Tibial nerve (tissue), 4 donors: Measurements from ENCODE around the gene FAM117A.

Experiments used
- EP300 ChIP-seq, 2 donors: sonication (generic); formaldehyde crosslinking; IDR thresholded peaks; one replicate each; pipeline ENCODE4 v1.6.1; 2017; ENCODE audit warnings: antibody characterized with exemption in 2 of 2, mild to moderate bottlenecking in 1 of 2
- POLR2A ChIP-seq, 2 donors: fragments of 450-650 bp; IDR thresholded peaks; one replicate each; pipeline ENCODE4 v1.6.1; 2017; ENCODE audit warnings: antibody characterized with exemption in 2 of 2, mild to moderate bottlenecking in 2 of 2, moderate library complexity in 2 of 2
- TF ChIP-seq, protein P1 (sequence below), 5 experiments: fragments of 200-600 bp in 3 of 5; fragments of 450-650 bp in 2 of 5; sonication (generic) in 3 of 5; IDR thresholded peaks; one replicate each; pipeline ENCODE4 v1.5.1; 2016 to 2019; ENCODE audit warnings: antibody characterized with exemption in 5 of 5, mild to moderate bottlenecking in 3 of 5, moderate library complexity in 2 of 5

DNA sequence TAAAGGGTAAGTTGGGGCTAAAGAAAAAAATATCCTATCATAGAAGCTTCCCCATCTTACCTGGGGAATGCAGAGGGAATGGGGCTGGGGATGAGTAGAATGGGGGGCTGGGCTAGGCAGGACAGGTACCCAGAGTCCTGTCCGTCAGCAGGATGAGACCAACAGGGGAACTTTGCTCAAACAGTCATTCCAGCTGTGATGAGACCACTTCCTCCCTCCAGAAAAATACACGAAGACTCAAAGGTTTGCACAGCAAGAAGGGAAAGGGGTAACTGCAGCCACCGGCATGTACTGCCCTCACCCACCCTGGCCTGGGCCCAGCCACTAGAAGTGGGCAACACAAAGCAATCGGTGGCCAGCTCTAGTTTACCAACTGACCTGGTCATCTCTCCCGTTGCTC lies 35.5 kb downstream of the FAM117A start:
- no peak for TF ChIP-seq POLR2A (IDR thresholded peaks at IDR 0.05)
- no peak for TF ChIP-seq EP300 (IDR thresholded peaks at IDR 0.05)
- TF ChIP-seq, protein P1, sequence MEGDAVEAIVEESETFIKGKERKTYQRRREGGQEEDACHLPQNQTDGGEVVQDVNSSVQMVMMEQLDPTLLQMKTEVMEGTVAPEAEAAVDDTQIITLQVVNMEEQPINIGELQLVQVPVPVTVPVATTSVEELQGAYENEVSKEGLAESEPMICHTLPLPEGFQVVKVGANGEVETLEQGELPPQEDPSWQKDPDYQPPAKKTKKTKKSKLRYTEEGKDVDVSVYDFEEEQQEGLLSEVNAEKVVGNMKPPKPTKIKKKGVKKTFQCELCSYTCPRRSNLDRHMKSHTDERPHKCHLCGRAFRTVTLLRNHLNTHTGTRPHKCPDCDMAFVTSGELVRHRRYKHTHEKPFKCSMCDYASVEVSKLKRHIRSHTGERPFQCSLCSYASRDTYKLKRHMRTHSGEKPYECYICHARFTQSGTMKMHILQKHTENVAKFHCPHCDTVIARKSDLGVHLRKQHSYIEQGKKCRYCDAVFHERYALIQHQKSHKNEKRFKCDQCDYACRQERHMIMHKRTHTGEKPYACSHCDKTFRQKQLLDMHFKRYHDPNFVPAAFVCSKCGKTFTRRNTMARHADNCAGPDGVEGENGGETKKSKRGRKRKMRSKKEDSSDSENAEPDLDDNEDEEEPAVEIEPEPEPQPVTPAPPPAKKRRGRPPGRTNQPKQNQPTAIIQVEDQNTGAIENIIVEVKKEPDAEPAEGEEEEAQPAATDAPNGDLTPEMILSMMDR (IDR thresholded peaks at IDR 0.05) = no peak
